Measurements from ENCODE around the gene OTX1. TPM values are rescaled to one million over a fixed set of nuclear protein-coding genes. Genes with fewer than 3 reads are reported as not detected.

OTX1 gene
- total and polyA plus RNA-seq, 2 of the 8 experiments (the other 6 are each of a cell fraction or from before 2014, with no cell fraction given), result 0.24 to 3.3 TPM

DNA sequence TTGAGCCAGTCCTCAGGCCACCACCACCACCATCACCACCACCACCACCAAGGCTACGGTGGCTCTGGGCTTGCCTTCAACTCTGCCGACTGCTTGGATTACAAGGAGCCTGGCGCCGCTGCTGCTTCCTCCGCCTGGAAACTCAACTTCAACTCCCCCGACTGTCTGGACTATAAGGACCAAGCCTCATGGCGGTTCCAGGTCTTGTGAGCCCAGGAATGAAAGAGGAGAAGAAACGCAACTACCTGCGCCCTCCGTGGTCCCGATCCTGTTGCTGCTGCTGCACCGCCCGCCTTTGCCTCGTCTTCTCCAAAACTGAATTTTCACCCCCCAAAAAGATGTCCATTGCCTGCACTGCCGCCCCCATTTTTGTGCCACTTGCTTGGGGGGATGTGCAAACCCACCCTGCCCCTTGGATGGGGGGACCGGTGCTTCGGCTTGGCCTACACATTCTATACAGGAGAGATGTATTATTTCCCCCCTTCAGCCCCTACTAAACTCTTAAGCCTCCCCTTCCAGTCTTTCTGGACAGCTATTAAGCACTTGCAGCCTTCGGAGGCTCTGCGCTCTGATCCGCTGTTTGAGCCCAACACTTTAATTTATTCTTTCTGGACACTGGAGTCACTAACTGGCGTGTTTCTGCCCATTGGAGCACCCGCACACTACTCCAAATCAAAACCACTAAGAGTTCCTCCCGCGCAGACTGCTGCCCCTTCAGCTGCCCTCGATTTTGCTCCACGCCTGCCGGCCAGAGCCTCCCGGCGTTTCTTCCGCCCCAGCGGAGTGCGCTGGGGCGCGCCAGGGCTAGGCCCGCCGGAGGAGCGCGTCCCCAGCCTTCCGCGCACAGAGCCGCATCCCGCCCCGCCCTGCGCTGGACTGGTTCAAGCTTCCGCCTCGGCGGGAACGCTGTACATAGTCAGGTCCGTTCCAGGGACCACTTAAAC is 5.7 kb downstream of the OTX1 start (continued):
- TF ChIP-seq YY1 (IDR thresholded peaks at IDR 0.05; ENCODE audit: low read depth, low read length) (no peak), FOSL1 (IDR thresholded peaks at IDR 0.05; ENCODE audit: insufficient read depth, low read depth, low read length) (no peak), NRF1 (IDR thresholded peaks at IDR 0.05; ENCODE audit: low read depth, low read length) (no peak), ZNF274 (IDR thresholded peaks at IDR 0.05; ENCODE audit: borderline replicate concordance, extremely low read depth, low read length) (no peak), GABPA (IDR thresholded peaks at IDR 0.05; ENCODE audit: borderline replicate concordance, insufficient read depth, low read length) (no peak; the same call in 1 of the 2 replicates), TAF1 (IDR thresholded peaks at IDR 0.05; ENCODE audit: low read depth, low read length) (no peak), BCL11A (IDR thresholded peaks at IDR 0.05; ENCODE audit: low read depth in 2 of 2, low read length in 2 of 2) (no peak), JUND (IDR thresholded peaks at IDR 0.05; ENCODE audit: low read length) (no peak), SAP30 (IDR thresholded peaks at IDR 0.05; ENCODE audit: insufficient read depth, insufficient replicate concordance, low read length) (no peak), SUZ12 (IDR thresholded peaks at IDR 0.05; ENCODE audit: low read length) (peak; percentile 78), CHD2 (IDR thresholded peaks at IDR 0.05; ENCODE audit: low read length) (no peak), PHF8 (conservative IDR thresholded peaks at IDR 0.05; ENCODE audit: low read depth, low read length) (no peak), CTBP2 (IDR thresholded peaks at IDR 0.05; ENCODE audit: borderline replicate concordance, insufficient read depth, insufficient read length, low read length) (peak; percentile 1), KDM4A (IDR thresholded peaks at IDR 0.05; ENCODE audit: low read depth, low read length, severe bottlenecking) (no peak), SP4 (IDR thresholded peaks at IDR 0.05; ENCODE audit: low read length) (no peak), SIX5 (IDR thresholded peaks at IDR 0.05; ENCODE audit: low read depth, low read length) (no peak), SP1 (IDR thresholded peaks at IDR 0.05; ENCODE audit: low read depth, low read length) (0 out of 2 replicates have a peak, but pooled peaks have one; percentile 17), CBX8 (IDR thresholded peaks at IDR 0.05; ENCODE audit: borderline replicate concordance, low read depth, low read length) (0 out of 2 replicates have a peak, but pooled peaks have one; percentile 59), RXRA (IDR thresholded peaks at IDR 0.05; ENCODE audit: insufficient read depth, low read depth, low read length) (no peak), KDM1A (IDR thresholded peaks at IDR 0.05; ENCODE audit: borderline replicate concordance, low read length) (no peak)
- TF ChIP-seq, protein P1, sequence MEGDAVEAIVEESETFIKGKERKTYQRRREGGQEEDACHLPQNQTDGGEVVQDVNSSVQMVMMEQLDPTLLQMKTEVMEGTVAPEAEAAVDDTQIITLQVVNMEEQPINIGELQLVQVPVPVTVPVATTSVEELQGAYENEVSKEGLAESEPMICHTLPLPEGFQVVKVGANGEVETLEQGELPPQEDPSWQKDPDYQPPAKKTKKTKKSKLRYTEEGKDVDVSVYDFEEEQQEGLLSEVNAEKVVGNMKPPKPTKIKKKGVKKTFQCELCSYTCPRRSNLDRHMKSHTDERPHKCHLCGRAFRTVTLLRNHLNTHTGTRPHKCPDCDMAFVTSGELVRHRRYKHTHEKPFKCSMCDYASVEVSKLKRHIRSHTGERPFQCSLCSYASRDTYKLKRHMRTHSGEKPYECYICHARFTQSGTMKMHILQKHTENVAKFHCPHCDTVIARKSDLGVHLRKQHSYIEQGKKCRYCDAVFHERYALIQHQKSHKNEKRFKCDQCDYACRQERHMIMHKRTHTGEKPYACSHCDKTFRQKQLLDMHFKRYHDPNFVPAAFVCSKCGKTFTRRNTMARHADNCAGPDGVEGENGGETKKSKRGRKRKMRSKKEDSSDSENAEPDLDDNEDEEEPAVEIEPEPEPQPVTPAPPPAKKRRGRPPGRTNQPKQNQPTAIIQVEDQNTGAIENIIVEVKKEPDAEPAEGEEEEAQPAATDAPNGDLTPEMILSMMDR (IDR thresholded peaks at IDR 0.05; ENCODE audit: control extremely low read depth in 1 of 3, insufficient read depth in 1 of 3, low read depth in 1 of 3, low read length in 3 of 3), result peak in 1 of 3 experiments; percentile 3; a peak in 1 of 4 replicates

Data from H1 (cell line).